HepG2 (cell line): Measurements from ENCODE around the gene ALKBH5. TPM values are rescaled to one million over a fixed set of nuclear protein-coding genes. Genes with fewer than 3 reads are reported as not detected.

Experiments
- CEBPB ChIP-seq: IDR thresholded peaks from 2 replicates; pipeline ENCODE4 v1.6.1; 2011; ENCODE audit warnings: low read depth, low read length, improper control_type of control experiment, borderline replicate concordance
- CEBPG ChIP-seq: IDR thresholded peaks from 2 replicates; pipeline ENCODE4 v1.6.1; 2016
- GABPB1 ChIP-seq: IDR thresholded peaks from 2 replicates; pipeline ENCODE4 v1.6.1; 2016; ENCODE audit warnings: mild to moderate bottlenecking, missing genetic modification reagents, moderate library complexity, missing compliant biosample characterization
- GATAD2A ChIP-seq: IDR thresholded peaks from 2 replicates; pipeline ENCODE4 v1.6.1; 2016
- GLMP ChIP-seq: sonication (generic); formaldehyde crosslinking; IDR thresholded peaks from 2 replicates; pipeline ENCODE4 v1.9.0; 2021; ENCODE audit warnings: missing genetic modification reagents, mild to moderate bottlenecking, borderline replicate concordance
- IKZF4 ChIP-seq: sonication (generic); formaldehyde crosslinking; IDR thresholded peaks from 2 replicates; pipeline ENCODE4 v1.5.1; 2020; ENCODE audit warnings: borderline replicate concordance, mild to moderate bottlenecking, low read depth, missing genetic modification reagents; ENCODE audit errors: not compliant biosample characterization
- LCORL ChIP-seq, 2 experiments: fragments of 450-650 bp in 1 of 2; sonication (generic) in 1 of 2; formaldehyde crosslinking in 1 of 2; IDR thresholded peaks; 2 replicates each; pipeline versions ENCODE4 v1.5.0 to v1.6.1; 2017 to 2020; ENCODE audit warnings: antibody characterized with exemption in 1 of 2, missing genetic modification reagents in 1 of 2
- MAFG ChIP-seq: sonication (generic); formaldehyde crosslinking; IDR thresholded peaks from 2 replicates; pipeline ENCODE4 v1.5.1; 2020; ENCODE audit warnings: mild to moderate bottlenecking, missing genetic modification reagents
- MEF2D ChIP-seq: sonication (generic); formaldehyde crosslinking; IDR thresholded peaks from 2 replicates; pipeline ENCODE4 v1.5.1; 2020; ENCODE audit warnings: mild to moderate bottlenecking, missing genetic modification reagents
- PATZ1 ChIP-seq: sonication (generic); formaldehyde crosslinking; IDR thresholded peaks from 2 replicates; pipeline ENCODE4 v1.4.0; 2020; ENCODE audit warnings: missing genetic modification reagents
- PHF20 ChIP-seq: sonication (generic); formaldehyde crosslinking; IDR thresholded peaks from 2 replicates; pipeline ENCODE4 v1.5.0; 2020; ENCODE audit warnings: mild to moderate bottlenecking, missing genetic modification reagents
- SNAPC4 ChIP-seq: sonication (generic); formaldehyde crosslinking; IDR thresholded peaks from 2 replicates; pipeline ENCODE4 v1.4.0; 2020; ENCODE audit warnings: mild to moderate bottlenecking, missing genetic modification reagents
- SRSF9 ChIP-seq: fragments of 200-400 bp; formaldehyde crosslinking; IDR thresholded peaks from 2 replicates; pipeline ENCODE4 v1.6.1; 2018; ENCODE audit warnings: borderline replicate concordance, mild to moderate bottlenecking, low read depth, low read length; ENCODE audit not compliant: insufficient read depth, poor library complexity, severe bottlenecking
- ZMYM2 ChIP-seq: sonication (generic); formaldehyde crosslinking; IDR thresholded peaks from 2 replicates; pipeline ENCODE4 v1.8.0; 2022; ENCODE audit warnings: mild to moderate bottlenecking, missing genetic modification reagents
- ZNF660 ChIP-seq: sonication (generic); formaldehyde crosslinking; IDR thresholded peaks from 2 replicates; pipeline ENCODE4 v1.5.1; 2020; ENCODE audit warnings: mild to moderate bottlenecking, low read depth, missing genetic modification reagents, borderline replicate concordance
- ZNF790 ChIP-seq: sonication (generic); formaldehyde crosslinking; IDR thresholded peaks from 2 replicates; pipeline ENCODE4 v1.8.0; 2022; ENCODE audit warnings: missing genetic modification reagents, mild to moderate bottlenecking, borderline replicate concordance
- polyA plus RNA-seq, 8 experiments: library from polyadenylated mRNA; depleted of rRNA in 3 of 8; stranded (reverse) in 7 of 8; unstranded in 1 of 8; fragments of >200 nt; fragmentation: Illumina TruSeq in 4 of 8; extraction: Trizol in 4 of 8; gene quantifications; 2 replicates each; pipeline versions ENCODE4 v1.2.1 to v1.2.3, GENCODE V29; 2011 to 2016; ENCODE audit warnings: low read depth in 4 of 8, missing spikeins in 1 of 8, mixed read lengths in 1 of 8; ENCODE audit not compliant: insufficient read depth in 1 of 8
- total RNA-seq, 5 experiments: library from RNA; depleted of rRNA; stranded (reverse); fragments of >200 nt; fragmentation: Illumina TruSeq; extraction: Trizol; gene quantifications; 2 replicates each; pipeline ENCODE4 v1.2.3, GENCODE V29; 2016; ENCODE audit warnings: low read depth in 1 of 5
- TF ChIP-seq, protein P1 (sequence below): sonication (generic); formaldehyde crosslinking; IDR thresholded peaks from 2 replicates; pipeline ENCODE4 v1.4.0; 2020; ENCODE audit warnings: mild to moderate bottlenecking, missing genetic modification reagents
- TF ChIP-seq, protein P2 (sequence below): sonication (generic); formaldehyde crosslinking; IDR thresholded peaks from 2 replicates; pipeline ENCODE4 v1.5.0; 2020; ENCODE audit warnings: missing genetic modification reagents

ALKBH5 gene
- total and polyA plus RNA-seq, 2 of the 13 experiments (the other 11 are each of a cell fraction or from before 2014, with no cell fraction given), result 68.9 to 76.9 TPM

GRCh38 chr17:18143044-18143936 lies 40.3 kb upstream of the ALKBH5 start (continued):
- TF ChIP-seq ZMYM2 (CRISPR knock-in tag) (no peak), ZNF660 (no peak), LCORL (IDR thresholded peaks at IDR 0.05) (no peak), LCORL (CRISPR knock-in tag; IDR thresholded peaks at IDR 0.05) (0 out of 2 replicates have a peak, but pooled peaks have one; percentile 38), IKZF4 (CRISPR knock-in tag) (no peak), PATZ1 (CRISPR knock-in tag) (no peak), MAFG (CRISPR knock-in tag) (0 out of 2 replicates have a peak, but pooled peaks have one; percentile 18), GLMP (CRISPR knock-in tag) (no peak), MEF2D (CRISPR knock-in tag) (no peak), SNAPC4 (no peak), CEBPB (peak; percentile 53; the same call in 1 of the 2 replicates), ZNF790 (no peak), SRSF9 (no peak), GABPB1 (CRISPR knock-in tag) (peak; percentile 20; the same call in 1 of the 2 replicates), GATAD2A (CRISPR knock-in tag) (no peak), CEBPG (peak; percentile 54), PHF20 (no peak)
- TF ChIP-seq, protein P1, sequence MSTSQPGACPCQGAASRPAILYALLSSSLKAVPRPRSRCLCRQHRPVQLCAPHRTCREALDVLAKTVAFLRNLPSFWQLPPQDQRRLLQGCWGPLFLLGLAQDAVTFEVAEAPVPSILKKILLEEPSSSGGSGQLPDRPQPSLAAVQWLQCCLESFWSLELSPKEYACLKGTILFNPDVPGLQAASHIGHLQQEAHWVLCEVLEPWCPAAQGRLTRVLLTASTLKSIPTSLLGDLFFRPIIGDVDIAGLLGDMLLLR (CRISPR knock-in tag), result no peak
- TF ChIP-seq, protein P2, sequence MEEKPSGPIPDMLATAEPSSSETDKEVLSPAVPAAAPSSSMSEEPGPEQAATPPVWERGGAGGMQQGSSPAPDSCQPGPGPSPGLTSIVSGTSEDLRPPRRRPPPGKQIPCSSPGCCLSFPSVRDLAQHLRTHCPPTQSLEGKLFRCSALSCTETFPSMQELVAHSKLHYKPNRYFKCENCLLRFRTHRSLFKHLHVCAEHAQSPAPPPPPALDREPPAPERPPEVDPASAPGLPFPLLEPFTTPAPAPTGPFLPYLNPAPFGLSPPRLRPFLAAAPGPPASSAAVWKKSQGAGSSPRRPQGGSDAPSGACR (CRISPR knock-in tag), result 0 out of 2 replicates have a peak, but pooled peaks have one; percentile 24
